Tibial artery (tissue), 4 donors: ENCODE measurements around the gene CTU2.

Experiments
- DNase-seq, 2 donors: peaks; one replicate each; pipeline ENCODE4 v3.0.0-alpha.2; 2019
- H3K27ac ChIP-seq, 2 donors: fragments of 200-600 bp; sonication (generic) in 1 of 2; 1 replicate in 1 of 2; 2 replicates in 1 of 2; pipeline ENCODE4 v1.5.1; 2018 to 2019; ENCODE audit warnings: mild to moderate bottlenecking in 1 of 2
- H3K27me3 ChIP-seq, 2 donors: fragments of 200-600 bp; sonication (generic) in 1 of 2; one replicate each; pipeline versions ENCODE4 v1.5.1 to v1.6.0; 2016 to 2019
- H3K36me3 ChIP-seq, 3 donors: fragments of 200-600 bp; sonication (generic) in 2 of 3; one replicate each; pipeline ENCODE4 v1.5.1; 2016 to 2019; ENCODE audit warnings: mild to moderate bottlenecking in 2 of 3
- H3K4me1 ChIP-seq, 4 donors: fragments of 200-600 bp; sonication (generic) in 2 of 4; 1 replicate in 3 of 4; 2 replicates in 1 of 4; pipeline ENCODE4 v1.5.1; 2016 to 2019
- H3K4me3 ChIP-seq, 2 donors: fragments of 200-600 bp; sonication (generic) in 1 of 2; 1 replicate in 1 of 2; 2 replicates in 1 of 2; pipeline ENCODE4 v1.5.1; 2018 to 2019; ENCODE audit warnings: mild to moderate bottlenecking in 2 of 2
- H3K9me3 ChIP-seq, 3 donors: fragments of 200-600 bp; sonication (generic) in 1 of 3; one replicate each; pipeline ENCODE4 v1.5.1; 2016 to 2019
- CTCF ChIP-seq, 2 experiments: fragments of 200-600 bp in 1 of 2; fragments of 450-650 bp in 1 of 2; IDR thresholded peaks; one replicate each; pipeline ENCODE4 v1.5.1; 2017 to 2019; ENCODE audit warnings: antibody characterized with exemption in 2 of 2, mild to moderate bottlenecking in 1 of 2, moderate library complexity in 1 of 2
- intact Hi-C: fragments of 100-400 bp; cut with DNase I; formaldehyde crosslinking; loops from one replicate; pipeline ENCODE4 v1.15.0; 2023; ENCODE audit warnings: low total_unique reads

The CTU2 gene

GRCh38 chr16:88758944-88759244 is 52.6 kb downstream of the CTU2 start:
- peaks cover 0 to 3% (median 1%) of the 10 kb centered on the region in 3 donors for H3K36me3 ChIP-seq
- peaks cover 0 to 52% (median 0%) of the 10 kb centered on the region in 4 donors for H3K4me1 ChIP-seq
- H3K4me3 ChIP-seq: no peak overlapping the region
- intact Hi-C loops: no loop called here
- TF ChIP-seq CTCF (IDR thresholded peaks at IDR 0.05): no peak
- no peak for DNase-seq
- no peak overlapping the region for H3K27ac ChIP-seq
- peaks cover 0 to 4% (median 0%) of the 10 kb centered on the region in 3 donors for H3K9me3 ChIP-seq
- H3K27me3 ChIP-seq: no peaks in the 10 kb centered on the region

- intact Hi-C loops: no loop called here
- Histone ChIP-seq H3K4me1 (peaks cover 0 to 52% (median 0%) of the 10 kb centered on the region in 4 donors), H3K36me3 (peaks cover 0 to 8% (median 5%) of the 10 kb centered on the region in 3 donors), H3K27ac (no peak overlapping the region), H3K27me3 (no peaks in the 10 kb centered on the region), H3K4me3 (no peak overlapping the region), H3K9me3 (peaks cover 0 to 4% (median 0%) of the 10 kb centered on the region in 3 donors)
- TF ChIP-seq CTCF (IDR thresholded peaks at IDR 0.05): no peak
- no peak for DNase-seq
Observed at GRCh38 chr16:88759245-88759975, 53.1 kb downstream of the CTU2 start.

GRCh38 chr16:88759976-88760350 is 53.7 kb downstream of the CTU2 start:
- no peak for DNase-seq
- Histone ChIP-seq H3K27me3 (no peaks in the 10 kb centered on the region), H3K4me3 (no peak overlapping the region), H3K4me1 (peaks cover 0 to 55% (median 0%) of the 10 kb centered on the region in 4 donors), H3K27ac (no peak overlapping the region), H3K36me3 (peaks cover 0 to 9% (median 5%) of the 10 kb centered on the region in 3 donors), H3K9me3 (peaks cover 0 to 4% (median 0%) of the 10 kb centered on the region in 3 donors)
- intact Hi-C loops: no loop called here
- no peak for TF ChIP-seq CTCF (IDR thresholded peaks at IDR 0.05)

- Histone ChIP-seq H3K36me3 (peaks cover 0 to 9% (median 5%) of the 10 kb centered on the region in 3 donors), H3K27ac (no peak overlapping the region), H3K4me3 (no peak overlapping the region), H3K27me3 (no peaks in the 10 kb centered on the region), H3K4me1 (peaks cover 0 to 62% (median 0%) of the 10 kb centered on the region in 4 donors), H3K9me3 (peaks cover 0 to 4% (median 0%) of the 10 kb centered on the region in 3 donors)
- no peak for DNase-seq
- intact Hi-C loops: no loop called here
- TF ChIP-seq CTCF (IDR thresholded peaks at IDR 0.05): no peak
Observed at GRCh38 chr16:88760424-88761142, 54.3 kb downstream of the CTU2 start.

- DNase-seq: no peak
- H3K9me3 ChIP-seq: peaks cover 0 to 4% (median 0%) of the 10 kb centered on the region in 3 donors
- TF ChIP-seq CTCF (IDR thresholded peaks at IDR 0.05): no peak
- H3K27ac ChIP-seq: no peak overlapping the region
- H3K36me3 ChIP-seq: peaks cover 0 to 9% (median 5%) of the 10 kb centered on the region in 3 donors
- intact Hi-C loops: no loop called here
- H3K4me3 ChIP-seq: no peak overlapping the region
- H3K27me3 ChIP-seq: no peaks in the 10 kb centered on the region
- H3K4me1 ChIP-seq: peaks cover 0 to 65% (median 0%) of the 10 kb centered on the region in 4 donors
Observed at GRCh38 chr16:88761143-88761534, 54.8 kb downstream of the CTU2 start.
